Right lobe of liver (tissue), 4 donors: ENCODE measurements around the gene CXorf58.
"Not testable (repeated sequence)": the region's sequence is repeated elsewhere in the genome, so short reads cannot be mapped to it uniquely, and the experiment has no call there.

Source experiments
- CTCF ChIP-seq, 4 donors: fragments of 200-600 bp in 3 of 4; fragments of 450-650 bp in 1 of 4; IDR thresholded peaks; one replicate each; pipeline versions ENCODE4 v1.5.1 to v1.8.0; 2016 to 2022; ENCODE audit warnings: antibody characterized with exemption in 4 of 4, mild to moderate bottlenecking in 2 of 4
- POLR2A ChIP-seq: fragments of 450-650 bp; IDR thresholded peaks from one replicate; pipeline ENCODE4 v1.6.1; 2017; ENCODE audit warnings: antibody characterized with exemption, mild to moderate bottlenecking
- donor health status: DM: no; HTN: no; CAD: no.
- donor health status: DM: no; HTN: no; CAD: no.
- donor health status: DM: no; HTN: yes; CAD: no.

- not testable (repeated sequence) for TF ChIP-seq CTCF (IDR thresholded peaks at IDR 0.05); POLR2A
Measured at GRCh38 chrX:23894993-23895392, 12.8 kb upstream of the CXorf58 start.
